GM23248 (cell line): ENCODE measurements around the gene INCENP. TPM values are rescaled to one million over a fixed set of nuclear protein-coding genes. Genes with fewer than 3 reads are reported as not detected.

Experiments used
- DNase-seq: peaks from one replicate; pipeline ENCODE4 v3.0.0-alpha.2; 2015
- H2AFZ ChIP-seq: fragments of 200-600 bp; sonication (generic); 2 replicates; pipeline ENCODE4 v1.6.1; 2016; ENCODE audit warnings: antibody characterized with exemption
- H3F3A ChIP-seq: fragments of 200-600 bp; sonication (generic); 2 replicates; pipeline ENCODE4 v1.6.1; 2016; ENCODE audit warnings: mild to moderate bottlenecking, antibody characterized with exemption, mixed run types; ENCODE audit not compliant: insufficient read depth
- H3K27ac ChIP-seq: fragments of 200-600 bp; sonication (generic); 2 replicates; pipeline ENCODE4 v1.5.1; 2016; ENCODE audit warnings: mild to moderate bottlenecking
- H3K27me3 ChIP-seq: fragments of 200-600 bp; sonication (generic); replicated peaks from 2 replicates; pipeline ENCODE4 v1.6.1; 2016; ENCODE audit warnings: mild to moderate bottlenecking; ENCODE audit not compliant: insufficient read depth
- H3K36me3 ChIP-seq: fragments of 200-600 bp; sonication (generic); 2 replicates; pipeline ENCODE4 v1.6.1; 2016; ENCODE audit warnings: low read depth, mild to moderate bottlenecking
- H3K4me1 ChIP-seq: fragments of 200-600 bp; sonication (generic); 2 replicates; pipeline ENCODE4 v1.6.1; 2016; ENCODE audit warnings: mild to moderate bottlenecking; ENCODE audit not compliant: insufficient read depth
- H3K4me2 ChIP-seq: fragments of 200-600 bp; sonication (generic); one replicate; pipeline ENCODE4 v1.6.1; 2016; ENCODE audit warnings: mild to moderate bottlenecking; ENCODE audit not compliant: unreplicated experiment
- H3K4me3 ChIP-seq: fragments of 200-600 bp; sonication (generic); 2 replicates; pipeline ENCODE4 v1.5.1; 2016; ENCODE audit warnings: mild to moderate bottlenecking
- H3K79me2 ChIP-seq: fragments of 200-600 bp; sonication (generic); 2 replicates; pipeline ENCODE4 v1.6.1; 2016; ENCODE audit warnings: mild to moderate bottlenecking; ENCODE audit not compliant: insufficient read depth
- H3K9ac ChIP-seq: fragments of 200-600 bp; sonication (generic); 2 replicates; pipeline ENCODE4 v1.6.1; 2016; ENCODE audit warnings: mild to moderate bottlenecking
- H3K9me2 ChIP-seq: fragments of 200-600 bp; sonication (generic); 2 replicates; pipeline ENCODE4 v1.6.1; 2016; ENCODE audit warnings: mixed run types, mild to moderate bottlenecking, moderate library complexity; ENCODE audit not compliant: insufficient read depth
- H3K9me3 ChIP-seq: fragments of 200-600 bp; sonication (generic); one replicate; pipeline ENCODE4 v1.6.1; 2017; ENCODE audit warnings: low read depth
- H4K20me1 ChIP-seq: fragments of 200-600 bp; sonication (generic); 2 replicates; pipeline ENCODE4 v1.6.0; 2016; ENCODE audit not compliant: insufficient read depth
- EZH2 ChIP-seq: fragments of 200-600 bp; sonication (generic); IDR thresholded peaks from 2 replicates; pipeline ENCODE4 v1.6.1; 2018; ENCODE audit warnings: antibody characterized with exemption, mild to moderate bottlenecking; ENCODE audit not compliant: insufficient read depth, poor library complexity, severe bottlenecking
- EZH2phosphoT487 ChIP-seq: fragments of 200-600 bp; sonication (generic); IDR thresholded peaks from 2 replicates; pipeline ENCODE4 v1.6.1; 2018; ENCODE audit warnings: antibody characterized with exemption, moderate library complexity, mild to moderate bottlenecking, low read depth; ENCODE audit not compliant: insufficient read depth
- WGBS, 2 experiments: methylation state at CpG; one replicate each; pipeline ENCODE4 v1.1.6; 2015 to 2017; ENCODE audit warnings: low lambda C conversion rate in 2 of 2, low coverage in 1 of 2; ENCODE audit errors: missing lambda C conversion rate in 2 of 2; 5-methylcytosine and 5-hydroxymethylcytosine counted together
- in situ Hi-C: fragments of 300-500 bp; cut with MboI; formaldehyde crosslinking; loops from 2 replicates; pipeline ENCODE4 v1.15.0; 2020
- polyA plus RNA-seq: library from polyadenylated mRNA; unstranded; fragments of >200 nt; fragmentation: Nextera tagmentation; extraction: Ambion mirVana; gene quantifications from 2 replicates; pipeline ENCODE4 v1.2.1, GENCODE V29; 2016
- total RNA-seq: library from RNA; depleted of rRNA; stranded (reverse); fragments of >200 nt; shearing (Covaris generic); gene quantifications from 2 replicates; pipeline ENCODE4 v1.2.3, GENCODE V29; 2014

Gene INCENP
- total and polyA plus RNA-seq, 2 experiments from 2014 or later = 5.1 to 16.0 TPM

DNA sequence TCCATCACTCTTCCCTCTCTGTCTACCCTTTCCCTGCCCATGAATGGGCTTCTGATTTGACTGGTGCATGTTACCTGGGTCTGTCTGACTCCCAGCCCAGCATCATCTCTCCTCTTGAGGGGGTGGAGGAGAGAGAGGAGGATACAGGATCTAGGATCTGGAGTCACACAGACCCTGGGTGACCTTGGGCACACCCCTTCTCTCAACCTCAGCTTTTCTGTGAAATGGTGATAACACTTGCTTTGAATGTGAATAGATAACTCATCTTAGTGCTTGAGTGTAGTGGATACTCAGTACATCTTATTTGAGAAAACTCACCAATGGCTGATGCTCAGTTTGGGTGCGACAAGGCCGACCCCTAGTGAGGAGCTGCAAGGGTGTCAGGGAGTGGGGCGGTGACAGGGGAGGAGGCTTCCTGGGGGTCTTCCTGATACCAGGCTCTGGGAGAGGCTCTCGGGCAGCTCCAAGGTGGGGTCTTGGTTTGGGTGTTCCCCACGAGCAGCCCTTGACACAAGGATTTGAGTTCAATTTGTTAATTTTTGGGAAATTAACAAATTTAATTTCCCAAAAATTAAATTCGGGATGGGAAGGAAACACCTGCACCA lies 9.0 kb downstream of the INCENP start:
- Histone ChIP-seq H3F3A (no peaks in the 10 kb centered on the region), H3K4me2 (no peak overlapping the region), H3K9ac (no peak overlapping the region), H3K79me2 (peaks cover 96% of the 10 kb centered on the region), H3K36me3 (no peaks in the 10 kb centered on the region), H3K4me1 (no peaks in the 10 kb centered on the region), H3K9me2 (no peaks in the 10 kb centered on the region), H3K4me3 (no peak overlapping the region), H3K27ac (no peak overlapping the region), H3K9me3 (no peaks in the 10 kb centered on the region), H3K27me3 (no peaks in the 10 kb centered on the region), H2AFZ (no peak overlapping the region), H4K20me1 (no peaks in the 10 kb centered on the region)
- TF ChIP-seq EZH2 = no peak
- TF ChIP-seq EZH2phosphoT487 = no peak
- no peak for DNase-seq
- in situ Hi-C loops = no loop called here
- 64 to 70% methylated on average over 6 of the region's 6 CpGs for WGBS, 2 experiments

DNA sequence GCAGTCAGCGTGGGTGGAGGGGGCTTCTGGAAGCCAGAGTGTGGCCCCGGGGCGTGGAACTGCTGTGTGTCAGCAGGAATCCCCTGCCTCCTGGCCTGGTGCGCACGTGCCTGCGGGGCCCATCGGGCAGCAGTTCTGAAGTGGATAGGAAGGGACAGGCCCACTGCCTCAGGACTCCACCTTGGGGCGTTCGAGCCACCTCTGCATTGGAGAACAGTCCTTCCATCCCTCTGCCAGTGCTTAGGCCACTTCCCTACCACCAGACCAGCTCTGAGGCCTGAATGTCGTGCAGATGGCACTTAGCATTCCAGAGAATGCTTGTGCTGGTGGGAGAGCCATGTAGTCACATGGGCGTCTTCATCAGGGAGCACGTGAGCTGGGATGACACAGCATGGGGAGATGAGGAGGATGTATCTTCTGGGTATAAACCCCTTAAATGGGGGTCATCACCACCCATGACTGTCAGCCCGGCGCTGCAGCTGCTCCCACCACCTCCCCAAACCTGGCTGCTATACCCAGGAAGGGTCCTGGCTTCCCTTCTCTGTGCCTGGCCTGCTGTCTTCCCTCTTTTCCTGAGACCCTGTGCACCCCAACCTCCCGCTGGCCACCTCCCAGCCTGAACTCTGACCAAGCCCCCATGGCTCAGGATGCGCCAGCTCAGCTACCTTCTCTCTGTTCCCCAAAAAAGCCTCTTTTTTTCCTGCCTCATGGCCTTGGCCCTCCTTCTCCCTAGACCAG lies 9.7 kb downstream of the INCENP start:
- Histone ChIP-seq H4K20me1 (no peaks in the 10 kb centered on the region), H3K9me2 (no peaks in the 10 kb centered on the region), H3K79me2 (peaks cover 89% of the 10 kb centered on the region), H3K27me3 (no peaks in the 10 kb centered on the region), H3K4me2 (no peak overlapping the region), H3K4me3 (no peak overlapping the region), H3K27ac (no peak overlapping the region), H2AFZ (no peak overlapping the region), H3K9me3 (no peaks in the 10 kb centered on the region), H3F3A (no peaks in the 10 kb centered on the region), H3K4me1 (no peaks in the 10 kb centered on the region), H3K36me3 (no peaks in the 10 kb centered on the region), H3K9ac (no peak overlapping the region)
- in situ Hi-C loops = no loop called here
- DNase-seq = no peak
- 82 to 97% methylated on average over 13 to 16 of the region's 16 CpGs for WGBS, 2 experiments
- TF ChIP-seq EZH2phosphoT487 (no peak), EZH2 (no peak)

DNA sequence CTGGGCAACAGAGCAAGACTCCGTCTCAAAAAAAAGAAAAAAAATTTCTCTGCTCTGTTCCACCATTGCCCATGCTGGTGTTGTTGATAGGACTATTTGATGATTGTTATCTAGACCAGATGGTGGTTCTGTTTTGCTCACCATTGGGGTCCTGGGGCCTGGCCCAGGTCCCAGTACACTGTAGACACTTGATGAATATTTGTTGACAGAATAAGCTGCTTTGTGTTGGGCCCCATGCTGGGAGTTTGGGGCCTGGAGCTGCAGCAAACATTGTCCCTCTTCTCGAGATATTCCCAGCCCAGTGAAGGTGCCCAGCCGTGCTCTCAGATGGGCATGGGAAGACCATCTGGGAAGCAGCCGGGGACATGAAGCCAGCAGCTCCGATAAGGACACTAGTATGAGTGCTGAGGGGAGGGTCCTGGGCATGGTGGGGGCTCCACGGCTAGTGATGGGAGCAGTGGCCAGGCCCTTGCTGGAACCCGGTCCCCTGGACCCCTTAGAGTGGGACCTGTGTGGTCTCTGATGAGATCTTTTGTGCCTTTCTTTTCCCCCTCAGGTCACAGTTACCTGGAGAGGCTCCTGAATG lies 13.6 kb downstream of the INCENP start:
- Histone ChIP-seq H4K20me1 (no peaks in the 10 kb centered on the region), H3K4me3 (no peak overlapping the region), H3K9ac (no peak overlapping the region), H3K27me3 (no peaks in the 10 kb centered on the region), H3K4me2 (no peak overlapping the region), H3F3A (no peaks in the 10 kb centered on the region), H3K79me2 (peaks cover 51% of the 10 kb centered on the region), H2AFZ (no peak overlapping the region), H3K9me2 (no peaks in the 10 kb centered on the region), H3K27ac (no peak overlapping the region), H3K9me3 (no peaks in the 10 kb centered on the region), H3K36me3 (no peaks in the 10 kb centered on the region), H3K4me1 (no peaks in the 10 kb centered on the region)
- in situ Hi-C loops = no loop called here
- TF ChIP-seq EZH2 (no peak), EZH2phosphoT487 (no peak)
- WGBS, 2 experiments = 96 to 97% methylated on average over 7 of the region's 7 CpGs
- DNase-seq = no peak

DNA sequence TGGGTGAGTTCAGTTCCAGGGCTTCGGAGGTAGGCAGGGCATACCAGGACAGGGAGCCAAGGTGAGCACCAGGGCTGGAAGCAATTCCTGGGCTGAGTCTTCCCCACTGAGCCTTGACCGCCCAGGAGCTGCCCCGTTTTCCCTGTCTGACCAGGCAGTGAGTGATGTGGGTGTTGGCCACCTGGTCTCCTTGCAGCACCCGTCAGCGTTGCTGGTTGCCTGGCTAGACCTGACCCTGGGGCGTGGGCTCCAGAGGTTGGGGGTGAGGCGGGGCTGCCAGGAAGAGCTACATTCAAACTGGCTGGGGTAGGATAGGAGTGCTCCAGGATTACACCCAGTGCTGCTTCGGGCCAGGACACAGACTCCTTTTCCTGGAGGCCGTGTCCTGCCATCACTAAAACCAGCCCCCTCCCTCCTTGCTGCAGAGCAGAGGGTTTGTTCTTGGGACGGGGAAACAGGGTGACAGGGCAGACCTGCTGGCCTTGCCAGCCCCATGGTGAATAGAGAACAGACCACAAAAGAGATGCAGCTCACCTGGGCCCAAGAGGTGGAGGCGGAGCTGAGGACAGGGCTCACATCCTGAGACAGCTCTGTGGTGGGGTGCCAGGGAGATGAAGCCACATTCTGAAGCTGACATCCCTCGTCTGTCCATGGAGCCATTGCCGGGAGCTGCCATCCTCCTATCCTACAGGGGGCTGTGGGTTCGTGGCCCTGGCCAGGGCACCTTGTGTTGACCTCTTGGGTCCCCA lies 14.2 kb downstream of the INCENP start:
- H3K27ac ChIP-seq = no peak overlapping the region
- no peak overlapping the region for H2AFZ ChIP-seq
- DNase-seq = no peak
- H3K36me3 ChIP-seq = no peaks in the 10 kb centered on the region
- 93 to 97% methylated on average over 12 to 14 of the region's 14 CpGs for WGBS, 2 experiments
- in situ Hi-C loops = no loop called here
- no peaks in the 10 kb centered on the region for H3K27me3 ChIP-seq
- no peaks in the 10 kb centered on the region for H3K4me1 ChIP-seq
- no peaks in the 10 kb centered on the region for H3K9me2 ChIP-seq
- H3K79me2 ChIP-seq = peaks cover 44% of the 10 kb centered on the region
- no peaks in the 10 kb centered on the region for H3K9me3 ChIP-seq
- no peak overlapping the region for H3K4me2 ChIP-seq
- no peaks in the 10 kb centered on the region for H3F3A ChIP-seq
- H3K9ac ChIP-seq = no peak overlapping the region
- H3K4me3 ChIP-seq = no peak overlapping the region
- no peaks in the 10 kb centered on the region for H4K20me1 ChIP-seq
- TF ChIP-seq EZH2 (no peak), EZH2phosphoT487 (no peak)
